Effector CD8-positive, alpha-beta T cell (primary cell): ENCODE data around the gene FOXO4.

Experiments used
- DNase-seq: peaks from one replicate; lab custom pipeline; 2025; lab: John Stamatoyannopoulos, UW

FOXO4 gene

DNA sequence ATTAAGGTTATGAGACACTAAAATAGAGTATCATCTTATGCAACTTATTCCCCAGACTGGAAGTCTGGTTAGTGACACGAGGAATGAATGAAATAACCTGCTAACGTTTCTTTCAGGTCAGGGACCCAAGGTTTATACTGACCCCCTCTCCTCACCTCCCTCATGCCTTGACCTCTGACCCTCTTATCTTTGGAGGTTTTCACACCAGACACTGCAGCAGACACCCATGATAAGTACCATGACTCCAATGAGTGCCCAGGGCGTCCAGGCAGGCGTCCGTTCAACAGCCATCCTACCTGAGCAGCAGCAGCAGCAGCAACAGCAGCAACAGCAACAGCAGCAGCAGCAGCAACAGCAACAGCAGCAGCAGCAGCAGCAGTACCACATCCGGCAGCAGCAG is 44.8 kb downstream of the FOXO4 start:
- DNase-seq = no peak

DNA sequence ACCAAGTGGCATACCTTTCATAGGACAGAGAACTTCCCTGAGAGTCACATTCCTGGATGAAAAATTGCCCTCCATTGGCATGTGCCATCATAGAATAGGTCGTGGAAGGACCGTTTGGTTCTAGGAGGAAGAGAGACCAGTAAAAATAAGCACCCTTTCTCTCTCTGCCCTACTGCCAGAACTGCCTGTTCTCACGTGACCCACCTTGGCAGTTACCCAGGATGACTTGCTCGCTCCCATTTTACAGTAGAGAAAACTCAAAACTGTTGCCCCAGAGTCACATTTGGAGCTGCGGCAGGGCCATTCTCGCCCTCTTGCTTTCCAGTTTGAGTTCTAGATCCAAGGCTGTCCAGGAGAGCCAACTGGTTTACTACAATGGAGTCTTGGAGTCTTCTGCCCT is 47.9 kb downstream of the FOXO4 start:
- DNase-seq = no peak

DNA sequence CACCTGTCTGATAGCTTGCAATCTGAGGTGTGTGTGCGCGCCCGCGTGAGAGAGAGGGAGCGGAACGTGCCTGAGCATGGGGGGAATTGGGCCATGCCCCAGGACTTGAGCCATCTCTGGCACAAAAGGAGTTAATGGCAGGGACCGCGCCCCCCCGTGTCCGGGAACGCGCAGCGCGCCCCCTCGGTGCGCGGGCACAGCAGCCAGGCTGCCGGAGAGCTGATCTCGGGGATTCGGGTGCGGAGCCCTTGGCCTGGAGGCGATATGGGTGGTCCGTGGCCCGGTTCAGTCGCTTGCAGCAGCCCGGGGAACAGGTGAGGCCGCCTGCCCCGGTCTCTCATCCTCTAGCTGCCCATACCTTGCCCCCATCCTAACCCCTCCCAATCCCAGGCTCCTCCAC is 49.0 kb downstream of the FOXO4 start, which contains the start of gene NLGN3:
NLGN3 (plus strand) TSS at position 191 of the 400 bp plus-strand sequence. CDS start 2,909 bp downstream, outside the sequence.
- DNase-seq = no peak

DNA sequence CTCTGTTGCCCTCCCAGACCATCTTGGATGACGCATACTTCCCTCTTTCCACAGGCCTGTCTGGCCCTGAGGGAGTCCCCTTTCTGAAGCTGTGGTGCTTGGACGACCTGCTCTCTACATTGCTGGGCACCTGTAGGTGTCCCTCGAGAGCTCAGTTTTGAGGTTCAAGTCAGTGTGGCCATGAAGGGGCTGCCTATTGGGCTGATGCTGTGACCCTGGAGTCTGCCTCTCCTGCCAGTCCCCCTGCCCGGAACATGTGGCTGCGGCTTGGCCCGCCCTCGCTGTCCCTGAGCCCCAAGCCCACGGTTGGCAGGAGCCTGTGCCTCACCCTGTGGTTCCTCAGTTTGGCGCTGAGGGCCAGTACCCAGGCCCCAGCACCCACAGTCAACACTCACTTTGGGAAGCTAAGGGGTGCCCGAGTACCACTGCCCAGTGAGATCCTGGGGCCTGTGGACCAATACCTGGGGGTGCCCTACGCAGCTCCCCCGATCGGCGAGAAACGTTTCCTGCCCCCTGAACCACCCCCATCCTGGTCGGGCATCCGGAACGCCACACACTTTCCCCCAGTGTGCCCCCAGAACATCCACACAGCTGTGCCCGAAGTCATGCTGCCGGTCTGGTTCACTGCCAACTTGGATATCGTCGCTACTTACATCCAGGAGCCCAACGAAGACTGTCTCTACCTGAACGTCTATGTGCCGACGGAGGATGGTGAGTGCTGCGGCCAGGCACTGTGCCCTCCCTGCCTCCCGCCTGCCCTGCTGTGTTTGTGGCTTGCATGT is 52.0 kb downstream of the FOXO4 start:
- DNase-seq = no peak

DNA sequence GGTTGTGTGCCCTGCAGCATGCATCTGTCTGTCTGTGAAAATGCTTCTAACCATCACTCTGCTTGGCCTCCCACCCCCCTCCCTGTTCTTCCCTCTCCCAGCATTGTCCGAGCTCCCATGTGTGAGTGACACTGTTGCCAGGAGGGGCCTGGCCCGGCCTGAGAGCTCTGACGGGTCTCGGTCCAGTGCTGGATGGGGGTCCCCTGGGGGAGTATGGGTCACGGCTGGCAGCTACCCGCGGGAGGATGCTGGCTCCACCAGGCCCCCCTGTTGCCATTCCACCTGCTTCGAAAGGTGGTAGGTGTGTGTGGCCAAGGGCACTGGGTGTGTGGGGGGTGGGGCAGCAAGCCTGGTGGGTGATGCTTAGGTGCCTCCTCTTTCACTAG is 52.6 kb downstream of the FOXO4 start:
- no peak for DNase-seq

DNA sequence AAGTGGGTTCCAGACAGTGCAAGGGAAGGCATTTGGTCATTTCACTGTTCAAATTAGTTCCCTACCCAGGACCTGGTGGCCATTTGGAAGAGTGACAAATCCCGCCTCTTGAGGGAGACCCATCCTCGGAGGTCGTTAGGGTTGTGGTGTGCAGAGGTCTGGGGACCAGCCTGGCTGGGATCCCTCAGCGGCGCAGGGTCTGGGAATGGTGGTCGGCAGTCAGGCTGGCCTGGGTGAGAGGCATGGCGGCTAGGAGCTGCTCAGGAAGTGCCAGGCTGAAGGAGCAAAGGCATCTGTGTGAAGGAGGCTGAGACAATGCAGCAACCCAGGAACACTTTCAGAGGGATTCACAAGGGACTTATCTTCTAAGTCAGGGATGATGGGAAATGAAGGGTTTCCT is 55.7 kb downstream of the FOXO4 start:
- no peak for DNase-seq
